Esophagus muscularis mucosa (tissue), 4 donors: ENCODE data around the gene NDST4.

Experiments used
- EP300 ChIP-seq: sonication (generic); formaldehyde crosslinking; IDR thresholded peaks from one replicate; pipeline ENCODE4 v1.6.1; 2017; ENCODE audit warnings: antibody characterized with exemption
- POLR2A ChIP-seq: fragments of 450-650 bp; IDR thresholded peaks from one replicate; pipeline ENCODE4 v1.6.1; 2017; ENCODE audit warnings: antibody characterized with exemption, moderate library complexity, mild to moderate bottlenecking, low read depth
- POLR2AphosphoS5 ChIP-seq, 2 donors: sonication (generic); formaldehyde crosslinking; IDR thresholded peaks; one replicate each; pipeline ENCODE4 v1.6.1; 2017; ENCODE audit warnings: antibody characterized with exemption in 2 of 2
- TF ChIP-seq, protein P1 (sequence below), 3 experiments: fragments of 200-600 bp in 2 of 3; fragments of 450-650 bp in 1 of 3; sonication (generic) in 2 of 3; IDR thresholded peaks; one replicate each; pipeline ENCODE4 v1.5.1; 2017 to 2019; ENCODE audit warnings: antibody characterized with exemption in 3 of 3, mild to moderate bottlenecking in 2 of 3, moderate library complexity in 1 of 3

DNA sequence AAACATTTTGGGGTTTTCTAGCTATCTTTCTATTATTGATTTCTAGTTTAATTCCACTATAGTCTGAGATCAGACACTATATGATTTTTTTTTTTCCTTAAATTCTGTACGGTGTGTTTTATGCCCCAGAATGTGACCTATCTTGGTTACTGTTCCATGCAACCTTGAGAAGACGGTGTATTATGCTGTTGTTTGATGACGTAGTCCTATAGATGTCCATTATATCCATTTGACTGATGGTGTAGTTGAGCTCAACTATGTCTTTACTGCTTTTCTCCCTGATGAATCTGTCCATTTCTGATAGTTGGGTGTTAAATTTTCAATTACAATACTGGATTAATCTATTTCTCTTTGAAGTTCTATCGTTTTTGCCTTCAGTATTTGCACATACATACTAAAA is 212.5 kb downstream of the NDST4 start:
- TF ChIP-seq, protein P1, sequence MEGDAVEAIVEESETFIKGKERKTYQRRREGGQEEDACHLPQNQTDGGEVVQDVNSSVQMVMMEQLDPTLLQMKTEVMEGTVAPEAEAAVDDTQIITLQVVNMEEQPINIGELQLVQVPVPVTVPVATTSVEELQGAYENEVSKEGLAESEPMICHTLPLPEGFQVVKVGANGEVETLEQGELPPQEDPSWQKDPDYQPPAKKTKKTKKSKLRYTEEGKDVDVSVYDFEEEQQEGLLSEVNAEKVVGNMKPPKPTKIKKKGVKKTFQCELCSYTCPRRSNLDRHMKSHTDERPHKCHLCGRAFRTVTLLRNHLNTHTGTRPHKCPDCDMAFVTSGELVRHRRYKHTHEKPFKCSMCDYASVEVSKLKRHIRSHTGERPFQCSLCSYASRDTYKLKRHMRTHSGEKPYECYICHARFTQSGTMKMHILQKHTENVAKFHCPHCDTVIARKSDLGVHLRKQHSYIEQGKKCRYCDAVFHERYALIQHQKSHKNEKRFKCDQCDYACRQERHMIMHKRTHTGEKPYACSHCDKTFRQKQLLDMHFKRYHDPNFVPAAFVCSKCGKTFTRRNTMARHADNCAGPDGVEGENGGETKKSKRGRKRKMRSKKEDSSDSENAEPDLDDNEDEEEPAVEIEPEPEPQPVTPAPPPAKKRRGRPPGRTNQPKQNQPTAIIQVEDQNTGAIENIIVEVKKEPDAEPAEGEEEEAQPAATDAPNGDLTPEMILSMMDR (IDR thresholded peaks at IDR 0.05): no peak
- TF ChIP-seq EP300 (no peak), POLR2A (no peak), POLR2AphosphoS5 (IDR thresholded peaks at IDR 0.05) (no peak)
